OCI-LY3 (cell line): Measurements from ENCODE around the gene GRWD1.

Source experiments
- H2AFZ ChIP-seq: fragments of 200-600, 300-600 bp; shearing (Covaris generic); 2 replicates; pipeline ENCODE4 v1.6.0; 2014; ENCODE audit warnings: antibody characterized with exemption, low read depth, low read length
- H3K27ac ChIP-seq: fragments of 200-600, 300-600 bp; sonication (generic); 2 replicates; pipeline ENCODE4 v1.5.1; 2014; ENCODE audit warnings: mild to moderate bottlenecking, low read length, moderate library complexity, mixed read lengths
- H3K27me3 ChIP-seq: fragments of 200-600, 300-600 bp; sonication (generic); 2 replicates; pipeline ENCODE4 v1.6.1; 2014; ENCODE audit warnings: low read depth, low read length, mixed read lengths
- H3K36me3 ChIP-seq: fragments of 200-600, 300-600 bp; sonication (generic); replicated peaks from 2 replicates; pipeline ENCODE3; 2014; ENCODE audit warnings: low read depth, low read length, mixed read lengths
- H3K4me1 ChIP-seq: fragments of 300-600, 200-600 bp; sonication (generic); 2 replicates; pipeline ENCODE4 v1.6.1; 2014; ENCODE audit warnings: low read length, mixed read lengths
- H3K4me2 ChIP-seq: fragments of 200-600, 300-600 bp; sonication (generic); 2 replicates; pipeline ENCODE4 v1.6.1; 2014; ENCODE audit warnings: low read length, mixed read lengths
- H3K4me3 ChIP-seq: fragments of 300-600, 200-600 bp; sonication (generic); 2 replicates; pipeline ENCODE4 v1.5.1; 2014; ENCODE audit warnings: antibody characterized with exemption, mild to moderate bottlenecking, low read length, moderate library complexity
- H3K79me2 ChIP-seq: fragments of 300-600, 200-600 bp; shearing (Covaris generic); 2 replicates; pipeline ENCODE4 v1.6.1; 2014; ENCODE audit warnings: mild to moderate bottlenecking, low read length, mixed read lengths
- H3K9ac ChIP-seq: fragments of 300-600, 200-600 bp; shearing (Covaris generic); 2 replicates; pipeline ENCODE4 v1.6.0; 2014; ENCODE audit warnings: mild to moderate bottlenecking, low read length, moderate library complexity
- H3K9me3 ChIP-seq: fragments of 200-600, 300-600 bp; shearing (Covaris generic); 2 replicates; pipeline ENCODE4 v1.6.1; 2014; ENCODE audit warnings: low read length, mixed read lengths; ENCODE audit not compliant: insufficient read depth
- H4K20me1 ChIP-seq: fragments of 200-600, 300-600 bp; sonication (generic); 2 replicates; pipeline ENCODE4 v1.6.1; 2016; ENCODE audit warnings: low read length, mixed read lengths; ENCODE audit not compliant: insufficient read depth
- EZH2phosphoT487 ChIP-seq: fragments of 200-600 bp; shearing (Covaris generic); IDR thresholded peaks from 2 replicates; pipeline ENCODE4 v1.6.1; 2018; ENCODE audit warnings: antibody characterized with exemption, mixed run types, low read depth
- TF ChIP-seq, protein P1 (sequence below): fragments of 200-600, 300-600 bp; sonication (generic); IDR thresholded peaks from 2 replicates; pipeline ENCODE4 v1.5.1; 2014; ENCODE audit warnings: antibody characterized with exemption, low read length, low read depth

GRWD1 gene

DNA sequence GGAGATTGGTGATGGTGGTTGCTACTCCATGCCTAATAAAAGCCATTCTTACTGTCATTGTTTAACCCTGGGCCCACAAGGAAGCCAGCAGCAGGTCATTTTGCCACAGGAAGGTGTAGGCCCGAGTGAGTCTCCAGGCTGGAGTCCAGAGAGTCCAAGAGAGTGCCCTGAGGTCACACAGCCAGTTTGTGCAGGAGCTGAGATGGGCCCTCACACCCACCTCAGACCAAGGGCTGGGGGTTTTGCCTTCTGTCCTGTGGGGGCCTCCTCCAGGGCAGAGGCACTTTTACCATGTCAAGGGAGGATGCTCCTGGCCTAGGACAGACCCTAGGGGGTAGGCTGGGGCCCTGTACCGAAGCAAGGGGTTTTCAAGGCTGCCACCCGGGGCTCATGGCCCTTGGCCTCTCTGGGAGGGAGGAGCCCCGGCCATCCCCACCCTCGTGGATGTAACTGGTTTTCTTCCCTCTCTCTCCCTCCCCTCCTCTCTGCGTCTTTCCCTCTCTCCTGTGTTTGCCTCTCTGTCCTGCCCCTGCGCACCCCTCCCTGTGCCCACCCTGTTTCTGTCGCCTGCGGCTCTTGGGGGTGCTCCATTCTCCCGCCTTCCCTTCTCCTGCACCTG is 31.4 kb downstream of the GRWD1 start:
- Histone ChIP-seq H4K20me1 (no peaks in the 10 kb centered on the region), H3K36me3 (peaks cover 43% of the 10 kb centered on the region)
- no peak for TF ChIP-seq EZH2phosphoT487

DNA sequence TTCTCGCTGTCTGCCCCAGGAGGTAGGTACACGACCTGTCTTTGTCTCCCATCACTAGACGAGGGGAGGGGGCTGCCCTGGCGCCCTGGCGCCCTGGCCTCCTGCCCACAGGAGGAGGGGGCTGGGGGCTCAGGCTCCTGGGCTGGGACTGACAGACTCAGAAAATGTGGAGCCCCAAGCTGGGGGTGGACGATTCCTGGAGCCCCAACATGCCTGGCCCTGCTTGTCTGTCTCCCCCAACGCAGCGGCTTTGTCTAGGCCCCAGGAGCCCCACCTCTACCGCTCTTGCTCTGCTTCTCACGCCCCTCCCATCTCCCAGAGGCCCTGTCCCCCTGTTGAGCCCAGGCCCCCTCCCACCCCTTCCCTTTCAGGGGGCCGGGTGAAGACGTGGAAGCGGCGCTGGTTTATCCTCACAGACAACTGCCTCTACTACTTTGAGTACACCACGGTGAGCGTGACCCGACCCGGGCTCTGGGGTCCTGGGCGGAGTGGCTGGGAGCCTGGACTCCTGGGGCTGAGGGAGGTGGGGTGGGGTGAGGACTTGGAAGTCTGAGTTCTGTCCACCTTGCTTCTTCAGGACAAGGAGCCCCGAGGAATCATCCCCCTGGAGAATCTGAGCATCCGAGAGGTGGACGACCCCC is 32.0 kb downstream of the GRWD1 start:
- H3K4me3 ChIP-seq, result no peak overlapping the region
- no peaks in the 10 kb centered on the region for H3K79me2 ChIP-seq
- H3K9ac ChIP-seq, result no peak overlapping the region
- no peaks in the 10 kb centered on the region for H4K20me1 ChIP-seq
- no peak overlapping the region for H3K4me2 ChIP-seq
- no peak overlapping the region for H3K27ac ChIP-seq
- TF ChIP-seq EZH2phosphoT487, result no peak
- TF ChIP-seq, protein P1, sequence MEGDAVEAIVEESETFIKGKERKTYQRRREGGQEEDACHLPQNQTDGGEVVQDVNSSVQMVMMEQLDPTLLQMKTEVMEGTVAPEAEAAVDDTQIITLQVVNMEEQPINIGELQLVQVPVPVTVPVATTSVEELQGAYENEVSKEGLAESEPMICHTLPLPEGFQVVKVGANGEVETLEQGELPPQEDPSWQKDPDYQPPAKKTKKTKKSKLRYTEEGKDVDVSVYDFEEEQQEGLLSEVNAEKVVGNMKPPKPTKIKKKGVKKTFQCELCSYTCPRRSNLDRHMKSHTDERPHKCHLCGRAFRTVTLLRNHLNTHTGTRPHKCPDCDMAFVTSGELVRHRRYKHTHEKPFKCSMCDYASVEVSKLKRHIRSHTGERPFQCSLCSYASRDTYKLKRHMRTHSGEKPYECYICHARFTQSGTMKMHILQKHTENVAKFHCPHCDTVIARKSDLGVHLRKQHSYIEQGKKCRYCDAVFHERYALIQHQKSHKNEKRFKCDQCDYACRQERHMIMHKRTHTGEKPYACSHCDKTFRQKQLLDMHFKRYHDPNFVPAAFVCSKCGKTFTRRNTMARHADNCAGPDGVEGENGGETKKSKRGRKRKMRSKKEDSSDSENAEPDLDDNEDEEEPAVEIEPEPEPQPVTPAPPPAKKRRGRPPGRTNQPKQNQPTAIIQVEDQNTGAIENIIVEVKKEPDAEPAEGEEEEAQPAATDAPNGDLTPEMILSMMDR, result no peak
- H3K9me3 ChIP-seq, result no peaks in the 10 kb centered on the region
- H2AFZ ChIP-seq, result no peak overlapping the region
- peaks cover 21% of the 10 kb centered on the region for H3K4me1 ChIP-seq
- H3K27me3 ChIP-seq, result no peaks in the 10 kb centered on the region
- H3K36me3 ChIP-seq, result peaks cover 38% of the 10 kb centered on the region

More for the DNA sequence above, 31.4 kb downstream of the GRWD1 start:
- Histone ChIP-seq H3K9me3 (no peaks in the 10 kb centered on the region), H3K27ac (no peak overlapping the region), H3K4me2 (no peak overlapping the region), H3K4me3 (no peak overlapping the region), H3K9ac (no peak overlapping the region), H3K79me2 (no peaks in the 10 kb centered on the region), H2AFZ (no peak overlapping the region), H3K4me1 (peaks cover 21% of the 10 kb centered on the region), H3K27me3 (no peaks in the 10 kb centered on the region)

- no peak overlapping the region for H3K9ac ChIP-seq
- no peak overlapping the region for H2AFZ ChIP-seq
- no peak overlapping the region for H3K27ac ChIP-seq
- no peak overlapping the region for H3K4me2 ChIP-seq
- H3K9me3 ChIP-seq, result no peaks in the 10 kb centered on the region
- no peak overlapping the region for H3K4me3 ChIP-seq
- TF ChIP-seq, protein P1, result no peak
- no peak for TF ChIP-seq EZH2phosphoT487
- no peaks in the 10 kb centered on the region for H3K27me3 ChIP-seq
- peaks cover 30% of the 10 kb centered on the region for H3K36me3 ChIP-seq
- H4K20me1 ChIP-seq, result no peaks in the 10 kb centered on the region
- peaks cover 17% of the 10 kb centered on the region for H3K4me1 ChIP-seq
- H3K79me2 ChIP-seq, result no peaks in the 10 kb centered on the region
Observed at GRCh38 chr19:48478339-48479256, 32.8 kb downstream of the GRWD1 start.

DNA sequence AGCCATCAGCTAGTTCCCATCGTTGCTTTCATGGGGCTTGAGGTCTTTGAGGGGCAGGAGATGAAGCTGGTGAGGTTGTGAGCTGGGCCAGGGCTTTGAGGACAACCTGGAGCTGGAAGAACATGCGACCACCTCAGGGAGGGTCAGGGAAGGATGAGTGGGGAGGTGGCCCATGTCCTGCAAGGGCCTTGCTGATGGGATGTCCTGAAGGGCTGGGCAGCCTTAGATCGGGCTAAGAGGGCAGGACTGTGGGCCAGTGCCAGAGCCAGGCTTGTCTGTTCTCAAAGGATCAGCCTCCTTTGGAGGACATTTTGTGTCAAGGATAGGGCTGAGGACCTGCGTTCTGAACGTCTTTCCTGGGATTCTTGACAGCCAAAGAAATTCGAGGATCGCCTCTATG is 33.9 kb downstream of the GRWD1 start:
- H3K4me2 ChIP-seq, result no peak overlapping the region

More for the DNA sequence above, 33.9 kb downstream of the GRWD1 start:
- Histone ChIP-seq H3K4me1 (peaks cover 6% of the 10 kb centered on the region), H3K9ac (no peak overlapping the region), H3K9me3 (no peaks in the 10 kb centered on the region), H3K27me3 (no peaks in the 10 kb centered on the region), H3K27ac (no peak overlapping the region), H3K4me3 (no peak overlapping the region), H3K79me2 (no peaks in the 10 kb centered on the region), H4K20me1 (no peaks in the 10 kb centered on the region), H2AFZ (no peak overlapping the region), H3K36me3 (peaks cover 24% of the 10 kb centered on the region)
- TF ChIP-seq EZH2phosphoT487, result no peak
- TF ChIP-seq, protein P1, result no peak
